Stimulated activated CD4-positive, alpha-beta T cell treated with anti-CD3 and anti-CD28 coated beads, Interleukin-12 subunit alpha, Interleukin-12 subunit beta, amount 100 ng/mL, for 24 hours (primary cell): ENCODE measurements around the gene SYNPO2L.
"Not testable (repeated sequence)": the region's sequence is repeated elsewhere in the genome, so short reads cannot be mapped to it uniquely, and the experiment has no call there.

Experiments
- DNase-seq, 2 experiments: peaks; one replicate each; pipeline ENCODE4 v3.0.0-alpha.2; 2020; ENCODE audit warnings: low read depth in 2 of 2

Gene SYNPO2L

GRCh38 chr10:73623056-73623455 lies 32.8 kb downstream of the SYNPO2L start:
- DNase-seq = no peak

- DNase-seq = not testable (repeated sequence)
Measured at GRCh38 chr10:73620974-73621373, 34.9 kb downstream of the SYNPO2L start.

DNA sequence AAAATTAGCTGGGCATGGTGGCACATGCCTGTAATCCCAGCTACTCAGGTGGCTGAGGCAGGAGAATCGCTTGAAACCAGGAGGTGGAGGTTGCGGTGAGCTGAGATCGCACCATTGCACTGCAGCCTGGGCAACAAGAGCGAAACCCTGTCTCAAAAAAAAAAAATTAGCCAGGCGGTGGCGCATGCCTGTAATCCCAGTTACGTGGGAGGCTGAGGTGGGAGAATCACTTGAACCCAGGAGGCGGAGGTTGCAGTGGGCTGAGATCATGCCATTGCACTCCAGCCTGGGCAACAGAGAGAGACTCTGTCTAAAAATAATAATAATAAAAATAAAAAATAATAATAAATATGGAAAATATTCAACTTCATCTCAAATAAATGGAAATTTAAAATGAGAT lies 38.7 kb downstream of the SYNPO2L start:
- not testable (repeated sequence) for DNase-seq

DNA sequence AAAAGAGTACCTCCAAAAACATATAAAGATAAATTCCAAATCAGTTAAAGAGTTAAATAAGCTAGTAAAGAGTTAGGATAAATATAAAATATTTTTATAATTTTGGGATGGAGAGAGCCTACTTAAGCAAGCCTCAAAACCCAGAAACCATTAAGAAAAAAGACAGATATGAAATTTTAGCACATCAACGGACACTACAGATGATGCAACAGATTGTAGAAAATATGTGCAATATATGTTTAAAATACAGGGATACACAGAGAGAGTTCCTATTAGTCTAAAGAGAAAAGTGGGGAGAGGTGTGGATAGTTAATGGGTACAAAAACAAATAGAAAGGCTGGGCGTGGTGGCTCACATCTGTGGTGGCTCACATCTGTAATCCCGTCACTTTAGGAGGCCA lies 41.1 kb downstream of the SYNPO2L start:
- no peak for DNase-seq

DNA sequence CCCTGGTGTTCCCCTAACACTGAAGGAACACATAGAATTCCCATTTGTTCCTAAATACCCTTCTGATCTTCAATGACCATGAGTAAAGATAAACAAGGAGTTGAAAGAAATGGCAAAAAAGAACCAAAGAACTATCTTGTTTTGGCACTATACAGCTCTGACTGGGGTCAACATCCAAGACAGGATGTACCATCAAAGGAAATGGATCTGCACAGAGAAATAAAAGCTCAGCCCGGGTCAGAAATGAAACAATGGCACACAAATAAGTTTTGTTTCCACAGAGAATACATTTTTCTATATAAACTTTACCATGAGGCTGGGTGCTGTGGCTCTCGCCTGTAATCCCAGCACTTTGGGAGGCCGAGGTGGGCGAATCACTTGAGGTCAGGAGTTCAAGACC lies 46.7 kb downstream of the SYNPO2L start:
- no peak for DNase-seq

DNA sequence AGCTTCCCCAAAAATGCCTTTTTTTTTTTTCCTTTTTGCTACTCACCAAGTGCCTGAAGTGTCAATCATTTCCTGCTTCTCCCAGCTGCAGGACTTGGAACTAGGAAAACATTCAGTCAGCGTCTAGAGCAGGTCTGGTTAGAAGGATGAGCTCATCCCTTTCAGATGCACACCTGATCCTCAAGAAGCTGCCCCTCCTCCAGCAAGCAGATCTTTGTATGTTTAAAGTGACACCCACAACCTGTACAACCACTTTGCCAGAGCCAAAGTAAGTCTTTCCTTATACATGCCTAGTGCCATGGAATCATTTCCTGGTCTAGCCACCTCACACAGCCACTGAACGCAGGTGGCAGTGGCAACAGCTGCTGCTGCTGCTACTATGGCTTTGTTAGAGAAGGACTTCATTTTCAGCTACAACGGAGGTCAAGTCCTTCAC lies 54.3 kb downstream of the SYNPO2L start:
- no peak for DNase-seq

DNA sequence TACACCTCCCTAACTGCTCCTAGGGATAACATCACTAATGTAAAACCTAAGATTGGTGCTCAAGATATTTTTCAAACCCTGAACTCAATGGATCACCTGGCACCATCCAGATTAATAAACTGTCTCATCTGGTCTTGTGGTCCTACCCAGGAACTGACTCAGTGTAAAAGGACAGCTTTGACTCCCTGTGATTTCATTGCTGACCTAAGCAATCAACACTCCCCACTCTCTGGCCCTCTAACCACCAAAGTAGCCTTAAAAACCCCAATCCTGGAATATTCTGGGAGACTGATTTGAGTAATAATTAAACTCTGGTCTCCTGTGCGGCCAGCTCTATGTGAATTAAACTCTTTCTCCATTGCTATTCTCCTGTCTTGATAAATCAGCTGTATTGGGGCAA lies 58.5 kb downstream of the SYNPO2L start:
- no peak for DNase-seq
